ENCODE measurements around the gene PSMD14.

Gene PSMD14

DNA sequence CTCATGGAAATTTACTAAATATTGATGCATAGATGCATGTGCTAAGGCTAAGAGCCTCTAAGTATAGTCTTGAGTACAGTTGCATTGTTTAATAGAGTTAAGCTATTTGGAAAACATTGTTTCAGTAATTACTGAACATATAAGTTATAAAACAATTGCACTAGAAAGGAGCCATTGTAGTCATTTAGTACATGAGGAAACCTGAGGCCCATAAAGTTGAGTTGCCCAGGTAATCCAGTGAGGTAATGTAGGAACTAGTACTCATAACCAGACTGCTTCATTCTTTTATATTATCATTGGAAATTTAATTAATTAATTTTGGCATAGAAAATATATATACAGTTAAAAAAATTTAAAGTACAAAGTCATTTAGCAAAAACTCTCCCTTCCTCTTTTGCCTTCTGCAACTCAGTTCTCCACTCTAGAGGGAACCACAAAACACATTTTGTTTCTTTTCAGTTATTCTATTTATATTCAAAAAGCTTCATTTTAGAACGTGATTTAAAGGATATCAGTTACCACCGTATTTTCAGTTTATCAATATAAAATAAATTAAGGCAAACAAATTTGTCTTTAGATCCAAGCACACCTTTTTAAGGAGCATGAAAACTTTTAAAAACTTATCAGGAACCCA, 80.0 kb downstream of the PSMD14 start:
- H3K27ac ChIP-seq: no peak overlapping the region

GRCh38 chr2:161391737-161392506, 83.7 kb downstream of the PSMD14 start:
- TF ChIP-seq, protein P1, sequence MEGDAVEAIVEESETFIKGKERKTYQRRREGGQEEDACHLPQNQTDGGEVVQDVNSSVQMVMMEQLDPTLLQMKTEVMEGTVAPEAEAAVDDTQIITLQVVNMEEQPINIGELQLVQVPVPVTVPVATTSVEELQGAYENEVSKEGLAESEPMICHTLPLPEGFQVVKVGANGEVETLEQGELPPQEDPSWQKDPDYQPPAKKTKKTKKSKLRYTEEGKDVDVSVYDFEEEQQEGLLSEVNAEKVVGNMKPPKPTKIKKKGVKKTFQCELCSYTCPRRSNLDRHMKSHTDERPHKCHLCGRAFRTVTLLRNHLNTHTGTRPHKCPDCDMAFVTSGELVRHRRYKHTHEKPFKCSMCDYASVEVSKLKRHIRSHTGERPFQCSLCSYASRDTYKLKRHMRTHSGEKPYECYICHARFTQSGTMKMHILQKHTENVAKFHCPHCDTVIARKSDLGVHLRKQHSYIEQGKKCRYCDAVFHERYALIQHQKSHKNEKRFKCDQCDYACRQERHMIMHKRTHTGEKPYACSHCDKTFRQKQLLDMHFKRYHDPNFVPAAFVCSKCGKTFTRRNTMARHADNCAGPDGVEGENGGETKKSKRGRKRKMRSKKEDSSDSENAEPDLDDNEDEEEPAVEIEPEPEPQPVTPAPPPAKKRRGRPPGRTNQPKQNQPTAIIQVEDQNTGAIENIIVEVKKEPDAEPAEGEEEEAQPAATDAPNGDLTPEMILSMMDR (conservative IDR thresholded peaks at IDR 0.05): no peak
- H3K27ac ChIP-seq: no peak overlapping the region

More for the DNA sequence above, 80.0 kb downstream of the PSMD14 start:
- TF ChIP-seq, protein P1 (conservative IDR thresholded peaks at IDR 0.05): no peak

DNA sequence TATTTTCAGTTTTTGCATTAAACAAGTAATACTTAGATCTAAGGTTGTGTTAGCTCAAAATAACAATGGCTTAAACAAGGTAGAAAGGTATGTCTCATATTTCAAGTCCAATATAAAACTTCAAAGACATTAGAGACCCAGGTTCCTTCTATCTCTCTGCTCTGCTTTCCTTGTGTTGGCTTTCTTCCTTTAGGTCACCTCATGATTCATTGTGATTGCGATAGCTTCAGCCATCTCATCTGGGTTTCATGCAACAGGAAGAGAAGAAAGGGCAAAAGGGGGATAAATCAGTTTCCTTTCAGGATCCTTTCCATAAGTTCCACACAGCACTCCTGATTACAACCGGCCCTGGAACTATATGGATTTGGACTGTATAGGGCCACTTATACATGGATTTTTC, 91.9 kb downstream of the PSMD14 start:
- H3K27ac ChIP-seq: no peak overlapping the region
- TF ChIP-seq, protein P1 (conservative IDR thresholded peaks at IDR 0.05): no peak

DNA sequence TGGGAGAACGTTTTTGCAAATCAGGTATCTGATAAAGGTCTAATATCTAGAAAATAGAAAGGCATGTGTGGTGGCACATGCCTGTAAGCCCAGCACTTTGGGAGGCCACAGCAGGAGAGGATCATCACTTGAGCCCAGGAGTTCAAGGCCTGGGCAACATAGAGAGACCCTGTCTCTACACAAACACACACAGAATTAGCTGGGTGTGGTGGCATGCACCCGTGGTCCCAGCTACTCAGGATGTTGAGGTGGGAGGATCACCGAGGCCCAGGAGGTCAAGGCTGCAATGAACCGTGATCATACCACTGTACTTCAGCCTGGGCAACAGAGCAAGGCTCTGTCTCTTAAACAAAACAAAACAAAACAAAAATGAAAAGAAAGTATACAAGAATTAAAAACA, 94.1 kb downstream of the PSMD14 start:
- no peak overlapping the region for H3K27ac ChIP-seq
- TF ChIP-seq, protein P1 (conservative IDR thresholded peaks at IDR 0.05): no peak

GRCh38 chr2:161406316-161406715, 98.1 kb downstream of the PSMD14 start:
- H3K27ac ChIP-seq: no peak overlapping the region

GRCh38 chr2:161407597-161407996, 99.4 kb downstream of the PSMD14 start:
- H3K27ac ChIP-seq: no peak overlapping the region
- TF ChIP-seq, protein P1 (conservative IDR thresholded peaks at IDR 0.05): no peak

More at GRCh38 chr2:161406316-161406715, 98.1 kb downstream of the PSMD14 start:
- TF ChIP-seq, protein P1 (conservative IDR thresholded peaks at IDR 0.05): no peak

DNA sequence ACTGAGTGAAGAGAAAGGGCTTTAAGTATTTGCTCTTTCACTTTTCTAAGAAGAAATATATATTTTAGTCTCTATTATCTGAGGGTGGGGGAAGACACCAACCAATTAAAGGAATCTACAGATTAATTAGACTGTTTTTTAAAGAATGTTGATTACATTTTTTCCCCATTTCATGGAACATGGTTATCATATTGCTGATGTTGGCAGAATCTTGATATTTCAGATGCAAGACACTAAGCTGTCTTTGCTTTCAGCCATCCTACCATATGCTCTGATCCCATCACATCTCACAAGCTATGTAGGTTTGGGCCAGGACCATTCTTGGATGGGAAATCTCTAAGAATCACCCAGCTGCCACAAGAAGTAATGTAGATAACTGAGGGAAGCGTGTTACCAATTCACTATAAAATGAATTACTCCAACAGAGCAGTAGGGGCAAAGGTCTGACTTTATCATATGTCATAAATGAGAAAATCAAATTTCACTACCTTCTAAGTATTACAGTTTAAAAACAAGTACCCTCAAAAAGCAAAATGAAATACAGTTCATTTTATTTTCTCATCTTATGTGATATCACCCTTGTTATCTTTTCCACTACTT, 101.2 kb downstream of the PSMD14 start:
- H3K27ac ChIP-seq: no peak overlapping the region
- TF ChIP-seq, protein P1 (conservative IDR thresholded peaks at IDR 0.05): no peak

Data from VCaP (cell line).